ENCODE measurements around the gene CNPY4. TPM values are rescaled to one million over a fixed set of nuclear protein-coding genes. Genes with fewer than 3 reads are reported as not detected.

Gene CNPY4
- polyA plus RNA-seq, 1 donor (not counting 4 experiments of a cell fraction or from before 2014, with no cell fraction given) = 9.9 TPM

DNA sequence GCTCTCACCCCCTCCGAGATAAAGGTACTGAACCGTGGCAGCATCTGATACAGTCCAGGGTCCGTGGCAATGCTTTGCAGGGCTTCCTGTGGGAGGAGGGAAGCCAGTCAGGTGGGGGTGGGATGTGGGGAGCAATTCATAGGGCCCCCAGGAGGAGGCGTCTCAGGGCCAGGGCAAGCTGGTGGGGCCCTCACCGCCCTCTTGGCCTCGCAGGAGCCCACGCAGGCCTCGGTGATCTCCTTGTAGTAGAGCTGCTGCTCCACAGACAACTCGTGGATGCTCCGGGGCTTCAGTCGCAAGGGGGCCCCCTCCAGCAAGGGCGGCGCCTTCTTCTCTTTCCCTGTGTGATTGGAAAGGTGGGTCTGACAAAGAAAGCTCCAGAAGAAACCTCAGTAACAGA lies 7.5 kb upstream of the CNPY4 start:
- no peak overlapping the region for H3K4me2 ChIP-seq (ENCODE audit: control insufficient read depth, extremely low read depth, insufficient read depth, low read depth, low read length)
- FAIRE-seq (no peak), DNase-seq (ENCODE audit: low read depth, low spot score) (no peak)
- H3K9me3 ChIP-seq (ENCODE audit: control insufficient read depth, low read depth, low read length) = no peaks in the 10 kb centered on the region
- no peaks in the 10 kb centered on the region for H3K27me3 ChIP-seq (ENCODE audit: control insufficient read depth, extremely low read depth, insufficient read depth, low read length)
- H3K9ac ChIP-seq (ENCODE audit: control insufficient read depth, extremely low read depth, insufficient read depth, low read length) = no peak overlapping the region
- no peaks in the 10 kb centered on the region for H4K20me1 ChIP-seq (ENCODE audit: control insufficient read depth, extremely low read depth, insufficient read depth, low read length)
- dilution Hi-C loops (cut with MboI; ENCODE audit: extremely low pct_ligation_motif_present, low sequenced_read_pairs) = no loop called here
- peaks cover 17 to 26% of the 10 kb centered on the region in 2 experiments for H3K36me3 ChIP-seq (ENCODE audit: control insufficient read depth in 2 of 2, extremely low read depth in 1 of 2, insufficient read depth in 2 of 2, low read length in 2 of 2)
- H3K4me1 ChIP-seq (ENCODE audit: control insufficient read depth, extremely low read depth, insufficient read depth, low read length) = no peaks in the 10 kb centered on the region
- H2AFZ ChIP-seq (ENCODE audit: control insufficient read depth, low read length) = no peak overlapping the region
- H3K4me3 ChIP-seq (ENCODE audit: control insufficient read depth in 2 of 3, extremely low read depth in 1 of 3, insufficient read depth in 2 of 3, low read depth in 1 of 3, low read length in 3 of 3) = no peak overlapping the region
- no peaks in the 10 kb centered on the region for H3K79me2 ChIP-seq (ENCODE audit: control insufficient read depth, insufficient read depth, low read length)
- H3K27ac ChIP-seq (ENCODE audit: control insufficient read depth, insufficient read depth, low read length) = no peak overlapping the region
- TF ChIP-seq CTCF (optimal IDR thresholded peaks at IDR 0.05 in 1 of 3, IDR thresholded peaks at IDR 0.05 in 1 of 3, conservative IDR thresholded peaks at IDR 0.05 in 1 of 3; ENCODE audit: extremely low read depth in 1 of 3, insufficient read depth in 2 of 3, low read length in 3 of 3) (no peak), EZH2 (IDR thresholded peaks at IDR 0.05; ENCODE audit: low read length) (no peak)
- no peaks in the 10 kb centered on the region for H3K9me1 ChIP-seq (ENCODE audit: control insufficient read depth, extremely low read depth, insufficient read depth, low read length)

- Histone ChIP-seq H3K4me3 (ENCODE audit: control insufficient read depth in 2 of 3, extremely low read depth in 1 of 3, insufficient read depth in 2 of 3, low read depth in 1 of 3, low read length in 3 of 3) (no peak overlapping the region), H3K36me3 (ENCODE audit: control insufficient read depth in 2 of 2, extremely low read depth in 1 of 2, insufficient read depth in 2 of 2, low read length in 2 of 2) (peaks cover 12 to 13% of the 10 kb centered on the region in 2 experiments), H3K9ac (ENCODE audit: control insufficient read depth, extremely low read depth, insufficient read depth, low read length) (no peak overlapping the region), H3K27ac (ENCODE audit: control insufficient read depth, insufficient read depth, low read length) (no peak overlapping the region), H3K79me2 (ENCODE audit: control insufficient read depth, insufficient read depth, low read length) (peaks cover 9% of the 10 kb centered on the region), H4K20me1 (ENCODE audit: control insufficient read depth, extremely low read depth, insufficient read depth, low read length) (peaks cover 3% of the 10 kb centered on the region), H3K27me3 (ENCODE audit: control insufficient read depth, extremely low read depth, insufficient read depth, low read length) (no peaks in the 10 kb centered on the region), H3K9me3 (ENCODE audit: control insufficient read depth, low read depth, low read length) (no peaks in the 10 kb centered on the region), H3K9me1 (ENCODE audit: control insufficient read depth, extremely low read depth, insufficient read depth, low read length) (no peaks in the 10 kb centered on the region), H3K4me1 (ENCODE audit: control insufficient read depth, extremely low read depth, insufficient read depth, low read length) (peaks cover 3% of the 10 kb centered on the region), H2AFZ (ENCODE audit: control insufficient read depth, low read length) (no peak overlapping the region), H3K4me2 (ENCODE audit: control insufficient read depth, extremely low read depth, insufficient read depth, low read depth, low read length) (no peak overlapping the region)
- TF ChIP-seq EZH2 (IDR thresholded peaks at IDR 0.05; ENCODE audit: low read length) = no peak
- TF ChIP-seq CTCF (optimal IDR thresholded peaks at IDR 0.05 in 1 of 3, IDR thresholded peaks at IDR 0.05 in 1 of 3, conservative IDR thresholded peaks at IDR 0.05 in 1 of 3; ENCODE audit: extremely low read depth in 1 of 3, insufficient read depth in 2 of 3, low read length in 3 of 3) = no peak
- DNase-seq (ENCODE audit: low read depth, low spot score) (no peak), FAIRE-seq (no peak)
- dilution Hi-C loops (cut with MboI; ENCODE audit: extremely low pct_ligation_motif_present, low sequenced_read_pairs) = no loop called here
Measured at GRCh38 chr7:100115026-100115425, 4.4 kb upstream of the CNPY4 start.
